Fibroblast of the aortic adventitia (primary cell): ENCODE measurements around the gene MGAT5. TPM values are rescaled to one million over a fixed set of nuclear protein-coding genes. Genes with fewer than 3 reads are reported as not detected.
A peak's percentile ranks its signal among the peaks of the same experiment; 100 is the strongest.

ENCODE experiments used
- DNase-seq: peaks from one replicate; pipeline ENCODE4 v3.0.0-alpha.2; 2010; ENCODE audit warnings: low read depth
- H3K4me3 ChIP-seq: 2 replicates; pipeline ENCODE4 v1.5.1; 2011; ENCODE audit warnings: low read depth, mild to moderate bottlenecking, control low read depth, low read length, moderate library complexity
- total RNA-seq: library from RNA; depleted of rRNA; stranded (reverse); fragments of >200 nt; gene quantifications from 2 replicates; pipeline ENCODE4 v1.2.3, GENCODE V29; 2012; ENCODE audit warnings: low replicate concordance
- TF ChIP-seq, protein P1 (sequence below): IDR thresholded peaks from 2 replicates; pipeline ENCODE4 v1.5.1; 2011; ENCODE audit warnings: mild to moderate bottlenecking, low read length, control low read depth, inconsistent platforms; ENCODE audit not compliant: insufficient read depth

Gene MGAT5
- total RNA-seq, 1 donor = 46.5 TPM

DNA sequence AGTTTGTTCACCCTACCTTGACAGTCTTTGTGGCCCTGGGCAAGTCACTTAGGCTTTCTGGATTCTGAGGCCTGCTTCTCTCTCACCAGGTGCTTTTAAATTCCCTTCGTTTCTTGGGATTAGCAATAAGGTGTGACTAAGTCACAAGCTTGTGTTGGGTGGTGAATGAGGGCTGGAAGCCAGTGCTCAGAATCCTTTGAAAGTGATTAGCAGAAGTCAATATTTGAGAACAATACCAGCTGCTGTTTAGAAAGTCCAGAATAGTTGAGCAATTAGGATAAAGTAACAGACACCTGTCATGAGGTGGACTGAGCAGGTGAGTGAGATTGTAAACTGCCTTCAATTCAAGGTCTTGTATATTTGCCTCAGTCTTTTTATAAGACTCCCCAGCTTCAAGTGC lies 19.3 kb upstream of the MGAT5 start:
- TF ChIP-seq, protein P1, sequence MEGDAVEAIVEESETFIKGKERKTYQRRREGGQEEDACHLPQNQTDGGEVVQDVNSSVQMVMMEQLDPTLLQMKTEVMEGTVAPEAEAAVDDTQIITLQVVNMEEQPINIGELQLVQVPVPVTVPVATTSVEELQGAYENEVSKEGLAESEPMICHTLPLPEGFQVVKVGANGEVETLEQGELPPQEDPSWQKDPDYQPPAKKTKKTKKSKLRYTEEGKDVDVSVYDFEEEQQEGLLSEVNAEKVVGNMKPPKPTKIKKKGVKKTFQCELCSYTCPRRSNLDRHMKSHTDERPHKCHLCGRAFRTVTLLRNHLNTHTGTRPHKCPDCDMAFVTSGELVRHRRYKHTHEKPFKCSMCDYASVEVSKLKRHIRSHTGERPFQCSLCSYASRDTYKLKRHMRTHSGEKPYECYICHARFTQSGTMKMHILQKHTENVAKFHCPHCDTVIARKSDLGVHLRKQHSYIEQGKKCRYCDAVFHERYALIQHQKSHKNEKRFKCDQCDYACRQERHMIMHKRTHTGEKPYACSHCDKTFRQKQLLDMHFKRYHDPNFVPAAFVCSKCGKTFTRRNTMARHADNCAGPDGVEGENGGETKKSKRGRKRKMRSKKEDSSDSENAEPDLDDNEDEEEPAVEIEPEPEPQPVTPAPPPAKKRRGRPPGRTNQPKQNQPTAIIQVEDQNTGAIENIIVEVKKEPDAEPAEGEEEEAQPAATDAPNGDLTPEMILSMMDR = no peak
- DNase-seq = no peak
- H3K4me3 ChIP-seq = no peak overlapping the region

GRCh38 chr2:134235510-134236144 lies 18.2 kb upstream of the MGAT5 start:
- no peak overlapping the region for H3K4me3 ChIP-seq
- no peak for DNase-seq

DNA sequence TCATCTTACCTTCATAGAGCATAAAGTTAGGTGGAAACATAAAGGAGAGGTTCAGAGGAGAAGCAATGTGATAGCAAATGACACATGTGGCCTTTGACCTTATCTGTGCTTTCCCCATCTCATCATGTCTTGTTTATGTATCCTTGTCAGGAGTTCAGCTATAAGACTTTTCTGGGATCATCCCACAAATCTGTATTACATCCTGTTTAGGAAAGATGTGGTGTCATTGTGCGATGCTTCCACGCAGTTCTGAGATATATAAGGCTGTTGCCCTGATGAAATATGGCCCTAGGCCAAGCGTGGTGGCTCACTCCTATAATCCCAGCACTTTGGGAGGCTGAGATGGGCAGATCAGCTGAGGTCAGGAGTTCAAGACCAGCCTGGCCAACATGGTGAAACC lies 15.5 kb upstream of the MGAT5 start:
- DNase-seq = no peak
- TF ChIP-seq, protein P1 = no peak
- H3K4me3 ChIP-seq = no peak overlapping the region

More at GRCh38 chr2:134235510-134236144, 18.2 kb upstream of the MGAT5 start:
- TF ChIP-seq, protein P1 = no peak

DNA sequence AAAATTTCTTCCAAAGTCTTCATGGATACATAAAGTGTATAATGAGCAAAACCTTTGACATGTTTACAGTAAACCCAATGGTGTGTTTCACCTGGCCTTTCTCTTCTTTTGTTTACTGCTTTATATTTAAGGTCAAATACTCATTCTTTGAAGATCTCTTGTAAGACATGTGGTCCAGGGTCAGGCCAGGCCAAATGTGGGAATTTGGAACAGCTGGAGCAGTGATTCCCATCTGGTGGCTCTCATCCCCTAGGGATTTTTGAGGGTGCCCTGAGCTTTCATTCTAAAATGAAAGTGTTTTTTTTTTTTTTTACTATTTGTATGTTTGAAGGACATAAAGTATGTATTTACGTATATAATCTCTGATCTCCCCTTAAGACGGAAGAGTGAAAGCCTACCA lies 13.8 kb upstream of the MGAT5 start:
- DNase-seq = no peak
- TF ChIP-seq, protein P1 = no peak
- H3K4me3 ChIP-seq = no peak overlapping the region

- TF ChIP-seq, protein P1 = no peak
- no peak for DNase-seq
- no peak overlapping the region for H3K4me3 ChIP-seq
These were observed 12.0 kb upstream of the MGAT5 start for GRCh38 chr2:134241911-134242310.

DNA sequence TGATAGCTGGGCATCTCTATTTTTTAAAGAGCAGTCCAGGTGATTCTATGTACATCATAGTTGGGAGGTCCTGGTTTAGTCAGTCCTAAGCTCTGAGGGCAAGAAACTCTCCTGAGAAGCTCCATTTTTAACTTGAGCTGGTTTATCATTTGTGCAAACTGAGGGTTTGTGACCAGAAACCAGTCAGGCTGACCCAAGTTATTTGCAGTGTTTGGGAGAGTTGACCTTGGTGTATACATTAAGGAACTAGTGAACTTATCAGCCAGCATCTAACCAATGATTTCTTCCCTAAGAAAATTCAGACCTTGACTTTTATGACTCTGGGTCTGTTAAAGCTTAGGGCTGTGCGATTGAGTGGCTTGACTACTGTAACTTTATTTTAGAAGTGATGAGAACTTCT lies 10.6 kb upstream of the MGAT5 start:
- TF ChIP-seq, protein P1 = no peak
- DNase-seq = no peak
- H3K4me3 ChIP-seq = no peak overlapping the region

GRCh38 chr2:134244086-134244485 lies 9.8 kb upstream of the MGAT5 start:
- TF ChIP-seq, protein P1 = no peak
- no peak overlapping the region for H3K4me3 ChIP-seq
- DNase-seq = peak; percentile 48
